ENCODE measurements around the gene KCNK1.
"Not testable (repeated sequence)": the region's sequence is repeated elsewhere in the genome, so short reads cannot be mapped to it uniquely, and the experiment has no call there.

The KCNK1 gene

GRCh38 chr1:233670363-233670762 lies 56.5 kb downstream of the KCNK1 start:
- DNase-seq: not testable (repeated sequence)

GRCh38 chr1:233671286-233671685 lies 57.4 kb downstream of the KCNK1 start:
- no peak for DNase-seq

- no peak for DNase-seq
Observed at GRCh38 chr1:233672732-233673131, 58.8 kb downstream of the KCNK1 start.

GRCh38 chr1:233673261-233673946 lies 59.5 kb downstream of the KCNK1 start:
- no peak for DNase-seq

- no peak for DNase-seq
Observed at GRCh38 chr1:233673947-233674431, 60.1 kb downstream of the KCNK1 start.

GRCh38 chr1:233675446-233675845 lies 61.5 kb downstream of the KCNK1 start:
- DNase-seq: no peak

GRCh38 chr1:233675893-233676292 lies 62.0 kb downstream of the KCNK1 start:
- DNase-seq: no peak

- DNase-seq: no peak
Observed at GRCh38 chr1:233677690-233678354, 63.9 kb downstream of the KCNK1 start.

- DNase-seq: no peak
Observed at GRCh38 chr1:233679030-233679429, 65.1 kb downstream of the KCNK1 start.

- DNase-seq: no peak
Observed at GRCh38 chr1:233679591-233680373, 65.9 kb downstream of the KCNK1 start.

- no peak for DNase-seq
Observed at GRCh38 chr1:233681285-233681684, 67.4 kb downstream of the KCNK1 start.

GRCh38 chr1:233686653-233687052 lies 72.7 kb downstream of the KCNK1 start:
- DNase-seq: not testable (repeated sequence)

GRCh38 chr1:233689017-233689747 lies 75.3 kb downstream of the KCNK1 start:
- DNase-seq: no peak

- no peak for DNase-seq
Observed at GRCh38 chr1:233689748-233690254, 75.9 kb downstream of the KCNK1 start.

- DNase-seq: no peak
Observed at GRCh38 chr1:233695901-233696300, 82.0 kb downstream of the KCNK1 start.

GRCh38 chr1:233700338-233700737 lies 86.4 kb downstream of the KCNK1 start:
- no peak for DNase-seq

GRCh38 chr1:233704170-233704897 lies 90.4 kb downstream of the KCNK1 start:
- no peak for DNase-seq

- no peak for DNase-seq
Observed at GRCh38 chr1:233704898-233705723, 91.2 kb downstream of the KCNK1 start.

GRCh38 chr1:233707153-233707879 lies 93.4 kb downstream of the KCNK1 start:
- no peak for DNase-seq
